Measurements from ENCODE around the gene MEGF6. TPM values are rescaled to one million over a fixed set of nuclear protein-coding genes. Genes with fewer than 3 reads are reported as not detected.

MEGF6 gene
- total RNA-seq, 4 donors from 2014 or later: 66.7 to 120 (median 74.5) TPM

GRCh38 chr1:3639397-3639911, 28.1 kb upstream of the MEGF6 start:
- H3K4me1 ChIP-seq: no peaks in the 10 kb centered on the region
- TF ChIP-seq POLR2AphosphoS5 (IDR thresholded peaks at IDR 0.05) (no peak), POLR2A (IDR thresholded peaks at IDR 0.05) (no peak), EP300 (IDR thresholded peaks at IDR 0.05) (no peak)
- TF ChIP-seq, protein P1, sequence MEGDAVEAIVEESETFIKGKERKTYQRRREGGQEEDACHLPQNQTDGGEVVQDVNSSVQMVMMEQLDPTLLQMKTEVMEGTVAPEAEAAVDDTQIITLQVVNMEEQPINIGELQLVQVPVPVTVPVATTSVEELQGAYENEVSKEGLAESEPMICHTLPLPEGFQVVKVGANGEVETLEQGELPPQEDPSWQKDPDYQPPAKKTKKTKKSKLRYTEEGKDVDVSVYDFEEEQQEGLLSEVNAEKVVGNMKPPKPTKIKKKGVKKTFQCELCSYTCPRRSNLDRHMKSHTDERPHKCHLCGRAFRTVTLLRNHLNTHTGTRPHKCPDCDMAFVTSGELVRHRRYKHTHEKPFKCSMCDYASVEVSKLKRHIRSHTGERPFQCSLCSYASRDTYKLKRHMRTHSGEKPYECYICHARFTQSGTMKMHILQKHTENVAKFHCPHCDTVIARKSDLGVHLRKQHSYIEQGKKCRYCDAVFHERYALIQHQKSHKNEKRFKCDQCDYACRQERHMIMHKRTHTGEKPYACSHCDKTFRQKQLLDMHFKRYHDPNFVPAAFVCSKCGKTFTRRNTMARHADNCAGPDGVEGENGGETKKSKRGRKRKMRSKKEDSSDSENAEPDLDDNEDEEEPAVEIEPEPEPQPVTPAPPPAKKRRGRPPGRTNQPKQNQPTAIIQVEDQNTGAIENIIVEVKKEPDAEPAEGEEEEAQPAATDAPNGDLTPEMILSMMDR (IDR thresholded peaks at IDR 0.05): no peak
- DNase-seq (ENCODE audit: low spot score in 2 of 2): peak in 1 of 2 donors; percentile 60
- 94% methylated on average over 23 of the region's 23 CpGs for WGBS
- H3K36me3 ChIP-seq: peaks cover 74% of the 10 kb centered on the region
- H3K9me3 ChIP-seq: no peaks in the 10 kb centered on the region
- H3K27me3 ChIP-seq: no peaks in the 10 kb centered on the region
- H3K4me3 ChIP-seq: no peak overlapping the region
- no peak overlapping the region for H3K27ac ChIP-seq

- Histone ChIP-seq H3K27ac (no peak overlapping the region), H3K4me3 (no peak overlapping the region), H3K9me3 (no peaks in the 10 kb centered on the region), H3K27me3 (no peaks in the 10 kb centered on the region), H3K4me1 (no peaks in the 10 kb centered on the region), H3K36me3 (peaks cover 78% of the 10 kb centered on the region)
- TF ChIP-seq, protein P1 (IDR thresholded peaks at IDR 0.05): no peak
- TF ChIP-seq POLR2AphosphoS5 (IDR thresholded peaks at IDR 0.05) (no peak), POLR2A (IDR thresholded peaks at IDR 0.05) (no peak), EP300 (IDR thresholded peaks at IDR 0.05) (no peak)
- WGBS: 92% methylated on average over 15 of the region's 15 CpGs
- DNase-seq (ENCODE audit: low spot score in 2 of 2): no peak
Observed at GRCh38 chr1:3638676-3639075, 27.4 kb upstream of the MEGF6 start.

- peaks cover 85% of the 10 kb centered on the region for H3K36me3 ChIP-seq
- H3K4me3 ChIP-seq: no peak overlapping the region
- H3K4me1 ChIP-seq: no peaks in the 10 kb centered on the region
- H3K27ac ChIP-seq: no peak overlapping the region
- H3K9me3 ChIP-seq: no peaks in the 10 kb centered on the region
- 90% methylated on average over 10 of the region's 12 CpGs for whole genome bisulfite sequencing
- DNase-seq (ENCODE audit: low spot score in 2 of 2): peak in 1 of 2 donors; percentile 34
- no peaks in the 10 kb centered on the region for H3K27me3 ChIP-seq
- TF ChIP-seq POLR2A (IDR thresholded peaks at IDR 0.05): no peak
Observed at GRCh38 chr1:3638027-3638426, 26.7 kb upstream of the MEGF6 start.

- no peaks in the 10 kb centered on the region for H3K9me3 ChIP-seq
- 96% methylated on average over 11 of the region's 11 CpGs for WGBS
- no peaks in the 10 kb centered on the region for H3K27me3 ChIP-seq
- no peaks in the 10 kb centered on the region for H3K4me1 ChIP-seq
- DNase-seq (ENCODE audit: low spot score in 2 of 2): no peak
- TF ChIP-seq, protein P1 (IDR thresholded peaks at IDR 0.05): no peak
- no peak for TF ChIP-seq EP300 (IDR thresholded peaks at IDR 0.05)
- TF ChIP-seq POLR2AphosphoS5 (IDR thresholded peaks at IDR 0.05): no peak
- no peak for TF ChIP-seq POLR2A (IDR thresholded peaks at IDR 0.05)
- H3K36me3 ChIP-seq: peaks cover 92% of the 10 kb centered on the region
- no peak overlapping the region for H3K4me3 ChIP-seq
- no peak overlapping the region for H3K27ac ChIP-seq
Observed at GRCh38 chr1:3636531-3636930, 25.2 kb upstream of the MEGF6 start.

DNA sequence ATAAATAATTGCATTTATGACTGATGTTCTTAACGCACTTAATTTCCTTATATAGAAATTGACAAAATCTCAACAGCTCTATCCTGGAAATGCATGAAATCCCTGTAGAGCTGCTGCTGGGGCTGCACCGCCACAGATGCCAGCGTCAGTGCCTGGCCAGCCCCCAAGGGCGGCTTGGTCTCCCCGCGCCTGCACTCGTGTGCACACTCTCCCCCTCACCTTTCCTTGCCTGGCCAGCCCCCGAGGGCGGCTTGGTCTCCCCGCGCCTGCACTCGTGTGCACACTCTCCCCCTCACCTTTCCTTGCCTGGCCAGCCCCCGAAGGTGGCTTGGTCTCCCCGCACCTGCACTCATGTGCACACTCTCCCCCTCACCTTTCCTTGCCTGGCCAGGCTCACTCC, 24.8 kb upstream of the MEGF6 start:
- Histone ChIP-seq H3K4me3 (no peak overlapping the region), H3K27ac (no peak overlapping the region), H3K36me3 (peaks cover 92% of the 10 kb centered on the region), H3K4me1 (no peaks in the 10 kb centered on the region), H3K9me3 (no peaks in the 10 kb centered on the region), H3K27me3 (no peaks in the 10 kb centered on the region)
- TF ChIP-seq, protein P1 (IDR thresholded peaks at IDR 0.05): no peak
- TF ChIP-seq POLR2AphosphoS5 (IDR thresholded peaks at IDR 0.05) (no peak), POLR2A (IDR thresholded peaks at IDR 0.05) (no peak), EP300 (IDR thresholded peaks at IDR 0.05) (no peak)
- no peak for DNase-seq (ENCODE audit: low spot score in 2 of 2)
- WGBS: 90% methylated on average over 14 of the region's 14 CpGs

Measured in suprapubic skin (tissue), 4 donors.